H9 (cell line): ENCODE measurements around the gene FBXL2. TPM values are rescaled to one million over a fixed set of nuclear protein-coding genes. Genes with fewer than 3 reads are reported as not detected.

Experiments
- DNase-seq: peaks from one replicate; pipeline ENCODE4 v3.0.0-alpha.2; 2017
- H2AFZ ChIP-seq: one replicate; pipeline ENCODE4 v1.6.1; 2013; ENCODE audit warnings: mild to moderate bottlenecking, low read length, control low read depth, moderate library complexity
- H2AK5ac ChIP-seq: 2 replicates; pipeline ENCODE4 v1.6.1; 2013; ENCODE audit warnings: low read length, control low read depth, mixed read lengths; ENCODE audit not compliant: insufficient read length
- H2BK120ac ChIP-seq: one replicate; pipeline ENCODE4 v1.6.1; 2013; ENCODE audit warnings: low read depth, mild to moderate bottlenecking, low read length, control low read depth, inconsistent platforms; ENCODE audit not compliant: poor library complexity, severe bottlenecking
- H2BK12ac ChIP-seq: 2 replicates; pipeline ENCODE4 v1.6.1; 2013; ENCODE audit warnings: low read length, control low read depth, mixed read lengths, low read depth; ENCODE audit not compliant: insufficient read length
- H2BK15ac ChIP-seq: 2 replicates; pipeline ENCODE4 v1.6.1; 2013; ENCODE audit warnings: low read depth, low read length, control low read depth
- H2BK20ac ChIP-seq: one replicate; pipeline ENCODE4 v1.6.1; 2013; ENCODE audit warnings: low read depth, mild to moderate bottlenecking, low read length, control low read depth, inconsistent platforms; ENCODE audit not compliant: poor library complexity, severe bottlenecking
- H2BK5ac ChIP-seq: 2 replicates; pipeline ENCODE4 v1.6.1; 2013; ENCODE audit warnings: low read length, control low read depth, mixed read lengths; ENCODE audit not compliant: insufficient read length
- H3K14ac ChIP-seq: 2 replicates; pipeline ENCODE4 v1.6.1; 2013; ENCODE audit warnings: low read length, control low read depth; ENCODE audit not compliant: insufficient read depth
- H3K18ac ChIP-seq: 2 replicates; pipeline ENCODE4 v1.6.1; 2013; ENCODE audit warnings: low read depth, mild to moderate bottlenecking, mixed read lengths, low read length, control low read depth; ENCODE audit not compliant: insufficient read length
- H3K23ac ChIP-seq: 2 replicates; pipeline ENCODE4 v1.6.1; 2013; ENCODE audit warnings: low read length, control low read depth, mixed read lengths, low read depth; ENCODE audit not compliant: insufficient read length
- H3K23me2 ChIP-seq: 2 replicates; pipeline ENCODE4 v1.6.1; 2013; ENCODE audit warnings: low read depth, mild to moderate bottlenecking, mixed read lengths, low read length, control low read depth; ENCODE audit not compliant: insufficient read length, poor library complexity, severe bottlenecking
- H3K27ac ChIP-seq: 2 replicates; pipeline ENCODE4 v1.5.1; 2013; ENCODE audit warnings: low read length, control low read depth, mixed read lengths, low read depth; ENCODE audit not compliant: insufficient read length
- H3K27me3 ChIP-seq: 2 replicates; pipeline ENCODE4 v1.6.1; 2013; ENCODE audit warnings: low read length, control low read depth, inconsistent platforms; ENCODE audit not compliant: insufficient read depth
- H3K4ac ChIP-seq: 2 replicates; pipeline ENCODE4 v1.6.1; 2013; ENCODE audit warnings: low read depth, mild to moderate bottlenecking, control low read depth, inconsistent platforms, low read length, moderate library complexity
- H3K4me1 ChIP-seq: 2 replicates; pipeline ENCODE4 v1.6.1; 2013; ENCODE audit warnings: low read length, control low read depth, inconsistent platforms; ENCODE audit not compliant: insufficient read depth
- H3K4me2 ChIP-seq: 2 replicates; pipeline ENCODE4 v1.6.1; 2013; ENCODE audit warnings: low read length, control low read depth, mixed read lengths; ENCODE audit not compliant: insufficient read length, insufficient read depth
- H3K56ac ChIP-seq: 2 replicates; pipeline ENCODE4 v1.6.1; 2013; ENCODE audit warnings: low read depth, mild to moderate bottlenecking, mixed read lengths, low read length, control low read depth; ENCODE audit not compliant: insufficient read length
- H3K79me1 ChIP-seq: 2 replicates; pipeline ENCODE4 v1.6.1; 2013; ENCODE audit warnings: low read depth, mild to moderate bottlenecking, moderate library complexity, low read length, control low read depth, inconsistent platforms; ENCODE audit not compliant: insufficient read depth, poor library complexity, severe bottlenecking
- H3K79me2 ChIP-seq: 2 replicates; pipeline ENCODE4 v1.6.1; 2013; ENCODE audit warnings: low read length, control low read depth, inconsistent platforms; ENCODE audit not compliant: insufficient read depth
- H3K9ac ChIP-seq: 2 replicates; pipeline ENCODE4 v1.6.1; 2013; ENCODE audit warnings: low read length, control low read depth, mixed read lengths; ENCODE audit not compliant: insufficient read length; ENCODE audit errors: extremely low read depth
- H3K9me3 ChIP-seq: one replicate; pipeline ENCODE4 v1.6.1; 2013; ENCODE audit warnings: low read depth, low read length, inconsistent platforms; ENCODE audit not compliant: control insufficient read depth
- H3T11ph ChIP-seq: one replicate; pipeline ENCODE4 v1.6.1; 2013; ENCODE audit warnings: mild to moderate bottlenecking, low read length, control low read depth, inconsistent platforms
- H4K20me1 ChIP-seq: one replicate; pipeline ENCODE4 v1.6.1; 2013; ENCODE audit not compliant: control insufficient read depth, insufficient read length, insufficient read depth
- H4K5ac ChIP-seq: 2 replicates; pipeline ENCODE4 v1.6.1; 2013; ENCODE audit warnings: low read depth, mild to moderate bottlenecking, mixed read lengths, low read length, control low read depth; ENCODE audit not compliant: insufficient read length
- H4K8ac ChIP-seq: replicated peaks from 2 replicates; pipeline ENCODE4 v1.6.1; 2013; ENCODE audit warnings: low read length, control low read depth, mixed read lengths, low read depth; ENCODE audit not compliant: insufficient read length
- H4K91ac ChIP-seq: 2 replicates; pipeline ENCODE4 v1.6.1; 2013; ENCODE audit warnings: low read depth, mild to moderate bottlenecking, moderate library complexity, mixed read lengths, low read length, control low read depth; ENCODE audit not compliant: insufficient read length
- H3K27ac Mint-ChIP-seq, 3 experiments: 2 replicates in 2 of 3; 3 replicates in 1 of 3; pipeline ENCODE4 v1.8.0; 2020 to 2021; ENCODE audit warnings: mixed read lengths in 3 of 3, mild to moderate bottlenecking in 1 of 3, moderate library complexity in 1 of 3
- H3K27me3 Mint-ChIP-seq: 2 replicates; pipeline ENCODE4 v1.8.0; 2021; ENCODE audit warnings: low read depth, mild to moderate bottlenecking, moderate library complexity, mixed read lengths
- H3K36me3 Mint-ChIP-seq, 3 experiments: 2 replicates in 2 of 3; 3 replicates in 1 of 3; pipeline ENCODE4 v1.8.0; 2020 to 2021; ENCODE audit warnings: low read depth in 3 of 3, mixed read lengths in 3 of 3; ENCODE audit not compliant: insufficient read depth in 1 of 3
- H3K4me1 Mint-ChIP-seq, 2 experiments: 2 replicates each; pipeline ENCODE4 v1.8.0; 2020; ENCODE audit warnings: mixed read lengths in 2 of 2
- H3K4me3 Mint-ChIP-seq, 2 experiments: 2 replicates in 1 of 2; 3 replicates in 1 of 2; pipeline ENCODE4 v1.8.0; 2020 to 2021; ENCODE audit warnings: mild to moderate bottlenecking in 2 of 2, mixed read lengths in 2 of 2, moderate library complexity in 1 of 2
- H3K9me3 Mint-ChIP-seq, 2 experiments: 2 replicates in 1 of 2; 3 replicates in 1 of 2; pipeline ENCODE4 v1.8.0; 2020; ENCODE audit warnings: mild to moderate bottlenecking in 2 of 2, mixed read lengths in 2 of 2, moderate library complexity in 1 of 2
- CTCF ChIP-seq: fragments of 200-600 bp; sonication (generic); conservative IDR thresholded peaks from 3 replicates; pipeline ENCODE4 v1.8.0; 2021; ENCODE audit warnings: antibody characterized with exemption, mild to moderate bottlenecking
- WGBS: extraction: QIAGEN DNeasy Blood & Tissue Kit; methylation state at CpG from one replicate; pipeline ENCODE4 v1.1.7; 2013; ENCODE audit warnings: missing lambda C conversion rate, low lambda C conversion rate, mixed read lengths; ENCODE audit not compliant: insufficient read length; ENCODE audit errors: extremely low coverage; 5-methylcytosine and 5-hydroxymethylcytosine counted together
- total RNA-seq: library from RNA; stranded (reverse); gene quantifications from 2 replicates; pipeline ENCODE4 v1.2.1, GENCODE V29; 2021

The FBXL2 gene
- total RNA-seq, 1 experiment from 2014 or later = 2.7 TPM

GRCh38 chr3:33317963-33318709 is 40.9 kb downstream of the FBXL2 start:
- Histone ChIP-seq H3T11ph (no peak overlapping the region), H3K27ac (no peak overlapping the region), H2BK15ac (no peak overlapping the region), H3K4me1 (no peaks in the 10 kb centered on the region; the same call in 1 of the 2 replicates), H4K8ac (no peak overlapping the region), H3K23ac (no peak overlapping the region), H3K4ac (no peak overlapping the region), H2BK120ac (no peak overlapping the region), H3K18ac (no peak overlapping the region), H3K9me3 (no peaks in the 10 kb centered on the region), H2BK12ac (no peak overlapping the region), H4K20me1 (no peaks in the 10 kb centered on the region), H3K14ac (no peak overlapping the region), H3K27me3 (no peaks in the 10 kb centered on the region), H2AFZ (no peak overlapping the region), H2AK5ac (no peak overlapping the region), H3K56ac (no peak overlapping the region), H4K91ac (no peak overlapping the region), H4K5ac (no peak overlapping the region), H2BK5ac (no peak overlapping the region), H3K9ac (no peak overlapping the region), H3K4me2 (no peak overlapping the region), H2BK20ac (no peak overlapping the region), H3K79me2 (no peaks in the 10 kb centered on the region), H3K79me1 (no peaks in the 10 kb centered on the region), H3K23me2 (no peaks in the 10 kb centered on the region)
- Mint-ChIP-seq H3K9me3 (no peaks in the 10 kb centered on the region), H3K4me1 (peaks cover 15 to 21% of the 10 kb centered on the region in 2 experiments), H3K36me3 (0 out of 7 replicates have a peak, but pooled peaks cover 0 to 2% (median 0%) of the 10 kb centered on the region in 3 experiments), H3K4me3 (no peak overlapping the region), H3K27ac (no peak overlapping the region), H3K27me3 (no peaks in the 10 kb centered on the region)
- TF ChIP-seq CTCF = no peak
- no CpG with 5 or more reads among the region's 4 CpGs for WGBS
- DNase-seq = no peak
